CD4-positive, alpha-beta T cell (primary cell): ENCODE data around the gene RIPK3. TPM values are rescaled to one million over a fixed set of nuclear protein-coding genes. Genes with fewer than 3 reads are reported as not detected.
"Not testable (repeated sequence)": the region's sequence is repeated elsewhere in the genome, so short reads cannot be mapped to it uniquely, and the experiment has no call there.

Source experiments
- ATAC-seq: fragments of 200-7000 bp; cut with Tn5 transposase; one replicate; pipeline ENCODE4 v1.10.0; 2022; ENCODE audit warnings: mild to moderate bottlenecking; ENCODE audit not compliant: poor library complexity
- CTCF ChIA-PET: fragments of 350-600 bp; sonication (Branson Sonifier 250); formaldehyde crosslinking; loops from one replicate; lab custom pipeline; 2021; ENCODE audit warnings: antibody characterized with exemption, inconsistent platforms; lab: Charles Lee
- POLR2A ChIA-PET: fragments of 350-600 bp; sonication (Branson Sonifier 250); formaldehyde crosslinking; loops from one replicate; lab custom pipeline; 2021; ENCODE audit warnings: antibody characterized with exemption, inconsistent platforms; lab: Charles Lee
- DNase-seq, 14 experiments: peaks; one replicate each; pipeline ENCODE4 v3.0.0-alpha.2; 2013 to 2020; ENCODE audit warnings: mixed read lengths in 2 of 14
- H3K27ac ChIP-seq, 2 donors: one replicate each; pipeline versions ENCODE4 v1.5.1 to v1.7.0; 2013; ENCODE audit warnings: low read length in 2 of 2, low read depth in 1 of 2, mild to moderate bottlenecking in 1 of 2
- H3K27me3 ChIP-seq, 2 experiments: 1 replicate in 1 of 2; 2 replicates in 1 of 2; pipeline versions ENCODE4 v1.6.1 to v1.7.0; 2013; ENCODE audit warnings: low read length in 2 of 2, control low read depth in 1 of 2, mild to moderate bottlenecking in 1 of 2, moderate library complexity in 1 of 2; ENCODE audit not compliant: insufficient read depth in 2 of 2, control insufficient read depth in 1 of 2
- H3K36me3 ChIP-seq: one replicate; pipeline ENCODE4 v1.6.1; 2013; ENCODE audit warnings: low read length, control low read depth; ENCODE audit not compliant: insufficient read depth
- H3K4me1 ChIP-seq: one replicate; pipeline ENCODE4 v1.6.1; 2013; ENCODE audit warnings: low read length, control low read depth; ENCODE audit not compliant: insufficient read depth
- H3K4me3 ChIP-seq: one replicate; pipeline ENCODE4 v1.5.1; 2013; ENCODE audit warnings: mild to moderate bottlenecking, low read length, moderate library complexity
- H3K9me3 ChIP-seq, 2 experiments: 1 replicate in 1 of 2; 2 replicates in 1 of 2; pipeline versions ENCODE4 v1.6.1 to v1.7.0; 2013; ENCODE audit warnings: low read length in 2 of 2, mild to moderate bottlenecking in 2 of 2, control low read depth in 1 of 2, moderate library complexity in 1 of 2; ENCODE audit not compliant: control insufficient read depth in 1 of 2, insufficient read depth in 1 of 2
- H3K27ac Mint-ChIP-seq: one replicate; pipeline ENCODE4 v1.8.0; 2020; ENCODE audit warnings: mixed read lengths
- H3K27me3 Mint-ChIP-seq: one replicate; pipeline ENCODE4 v1.8.0; 2021; ENCODE audit warnings: mixed read lengths
- H3K36me3 Mint-ChIP-seq: one replicate; pipeline ENCODE4 v1.8.0; 2021; ENCODE audit warnings: low read depth, mixed read lengths
- H3K4me1 Mint-ChIP-seq: one replicate; pipeline ENCODE4 v1.8.0; 2021; ENCODE audit warnings: low read depth, mixed read lengths
- H3K4me3 Mint-ChIP-seq: one replicate; pipeline ENCODE4 v1.8.0; 2020; ENCODE audit warnings: mild to moderate bottlenecking, mixed read lengths
- H3K9me3 Mint-ChIP-seq: one replicate; pipeline ENCODE4 v1.8.0; 2020; ENCODE audit warnings: mixed read lengths
- CTCF ChIP-seq: fragments of 200-600 bp; IDR thresholded peaks from one replicate; pipeline ENCODE4 v1.8.0; 2022; ENCODE audit warnings: antibody characterized with exemption, mild to moderate bottlenecking
- intact Hi-C, 2 experiments: fragments of 100-400 bp; cut with DNase I in 1 of 2; cut with micrococcal nuclease in 1 of 2; formaldehyde crosslinking; loops; one replicate each; pipeline versions ENCODE4 v1.15.1 to v1.9.0; 2023 to 2025; cut with DNase I, micrococcal nuclease
- polyA plus RNA-seq, 2 donors: library from polyadenylated mRNA; unstranded; fragments of 120-200 nt; gene quantifications; one replicate each; pipeline ENCODE4 v1.2.1, GENCODE V29; 2013
- total RNA-seq, 174 experiments: library from RNA in 2 of 174; stranded (reverse) in 2 of 174; gene quantifications; one replicate each; pipeline ENCODE4 v1.2.3 and lab custom pipeline; 2021 to 2026

The RIPK3 gene
- total RNA-seq (10 to 100 TPM; 18.1 to 18.9 TPM), total RNA-seq (lab: John Stamatoyannopoulos, UW) (4.0 to 40.7 (median 19.2) reads per million in 172 experiments)
- 22.0 TPM for polyA plus RNA-seq (2013, experiment 1 of 2)
- polyA plus RNA-seq (2013, experiment 2 of 2), result 29.6 TPM

DNA sequence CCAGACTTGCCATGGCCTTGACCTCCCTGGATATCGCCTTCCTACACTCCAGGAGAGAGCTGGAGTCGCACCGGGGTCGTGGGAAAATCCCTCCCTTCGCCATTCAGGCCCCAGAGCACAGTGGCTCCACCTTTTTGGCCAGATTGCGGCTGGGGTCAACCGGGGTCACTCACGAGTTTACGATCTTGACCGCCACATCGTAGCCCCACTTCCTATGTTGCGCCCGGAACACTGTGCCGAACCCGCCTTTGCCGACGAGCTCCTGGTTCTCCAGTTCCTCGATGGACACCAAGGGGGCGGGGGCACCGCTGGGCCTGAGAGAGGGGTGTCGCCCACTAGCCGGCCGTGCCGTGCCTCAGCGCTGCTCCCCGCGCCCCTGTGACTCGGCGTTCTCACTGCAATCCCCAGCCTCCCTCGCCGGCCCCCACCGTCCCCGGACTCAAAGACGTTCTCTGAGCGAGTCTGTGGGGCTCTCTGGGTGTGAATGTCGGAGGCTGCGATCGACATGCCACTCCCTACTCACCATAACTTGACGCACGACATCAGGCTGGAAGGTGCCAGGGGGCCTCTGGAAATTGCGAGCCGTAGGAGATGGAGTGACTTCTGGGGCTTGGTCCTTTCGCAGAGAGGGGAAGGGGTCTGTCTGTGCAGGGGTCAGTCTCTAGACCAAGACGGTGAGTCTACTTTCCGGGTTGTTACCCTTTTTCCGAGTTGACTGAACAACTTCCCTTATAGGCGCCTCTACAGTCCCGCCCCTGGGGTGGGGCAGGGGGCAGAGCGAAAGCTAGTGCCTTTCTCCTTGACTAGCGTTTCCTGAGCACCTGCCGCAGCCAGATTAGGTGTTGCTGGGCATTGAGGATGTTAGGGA is at the start of gene RIPK3:
Gene RIPK3, minus strand, starts transcription at position 708 of the 868 bp plus-strand sequence. Its CDS starts 165 bp downstream, at position 543.
- Histone ChIP-seq H3K4me1 (peaks cover 46% of the 10 kb centered on the region), H3K27ac (peak within 1 kb of the TSS in 1 of 2 donors; percentile 64), H3K36me3 (peaks cover 13% of the 10 kb centered on the region), H3K27me3 (peaks cover 11% of the 10 kb centered on the region in 2 experiments), H3K4me3 (peak within 1 kb of the TSS; percentile 94), H3K9me3 (no peaks in the 10 kb centered on the region)
- intact Hi-C loops, result loop anchor here in 1 of 2 experiments (10.0 kb wide), 1 partner anchor 335 kb away; no protein-coding TSS in a partner anchor
- peaks cover 31% of the 10 kb centered on the region for H3K27me3 Mint-ChIP-seq
- DNase-seq (peak; percentile 52 to 83 (median 72)), ATAC-seq (peak; percentile 93)
- CTCF ChIA-PET, result interaction anchor here (0.7 to 2.3 kb wide), 5 partner anchors 7 to 751 kb away, joined by 3 to 7 read pairs (median 5); partner anchors contain the start of gene CIDEB
- TF ChIP-seq CTCF, result no peak
- H3K36me3 Mint-ChIP-seq, result peaks cover 45% of the 10 kb centered on the region
- POLR2A ChIA-PET, result interaction anchor here (0.7 to 11.3 kb wide), 8 partner anchors 13 to 97 kb away, joined by 3 to 270 read pairs (median 4); partner anchors contain the start of genes CBLN3, KHNYN, LTB4R and RABGGTA
- H3K9me3 Mint-ChIP-seq, result no peaks in the 10 kb centered on the region
- peaks cover 31% of the 10 kb centered on the region for H3K4me1 Mint-ChIP-seq
- peak within 1 kb of the TSS; percentile 94 for H3K4me3 Mint-ChIP-seq
- H3K27ac Mint-ChIP-seq, result peak within 1 kb of the TSS; percentile 82

DNA sequence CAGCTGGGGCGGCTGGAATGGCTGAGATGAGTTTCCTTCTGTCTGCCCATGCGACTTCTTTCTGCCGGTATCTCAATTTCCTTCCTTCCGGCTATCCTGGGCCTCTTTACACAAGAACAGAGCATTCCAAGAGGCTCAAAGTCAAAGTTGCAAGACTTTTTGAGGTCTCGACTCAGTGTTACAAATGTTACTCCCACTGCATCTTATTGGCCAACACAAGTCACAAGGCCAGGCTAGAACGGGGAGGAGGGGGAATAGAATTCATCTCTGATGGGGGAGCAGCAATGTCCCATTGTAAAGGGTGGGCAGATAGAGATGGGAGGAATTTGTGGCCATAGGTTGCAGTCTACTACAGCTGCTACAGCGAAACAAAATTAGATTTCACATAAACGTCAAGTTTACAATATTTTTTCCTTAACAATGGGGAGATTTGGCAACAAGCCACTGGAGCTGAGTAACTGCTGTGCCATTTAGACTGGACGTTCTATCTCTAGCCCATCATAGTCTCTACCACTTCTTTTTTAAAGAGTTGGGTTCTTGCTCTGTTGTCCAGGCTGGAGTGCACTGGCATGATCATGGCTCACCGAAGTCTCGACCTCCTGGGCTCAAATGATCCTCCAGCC is 49.5 kb upstream of the RIPK3 start:
- Mint-ChIP-seq H3K4me3 (no peak overlapping the region), H3K27me3 (peaks cover 33% of the 10 kb centered on the region), H3K27ac (no peak overlapping the region), H3K4me1 (no peaks in the 10 kb centered on the region), H3K36me3 (no peaks in the 10 kb centered on the region), H3K9me3 (no peaks in the 10 kb centered on the region)
- Histone ChIP-seq H3K4me1 (no peaks in the 10 kb centered on the region), H3K36me3 (no peaks in the 10 kb centered on the region), H3K27me3 (peaks cover 0 to 10% of the 10 kb centered on the region in 2 experiments), H3K4me3 (no peak overlapping the region), H3K9me3 (no peaks in the 10 kb centered on the region), H3K27ac (no peak overlapping the region)
- POLR2A ChIA-PET, result no interaction called here
- DNase-seq, result no peak
- CTCF ChIA-PET, result no interaction called here
- no peak for ATAC-seq
- TF ChIP-seq CTCF, result no peak
- intact Hi-C loops, result no loop called here

DNA sequence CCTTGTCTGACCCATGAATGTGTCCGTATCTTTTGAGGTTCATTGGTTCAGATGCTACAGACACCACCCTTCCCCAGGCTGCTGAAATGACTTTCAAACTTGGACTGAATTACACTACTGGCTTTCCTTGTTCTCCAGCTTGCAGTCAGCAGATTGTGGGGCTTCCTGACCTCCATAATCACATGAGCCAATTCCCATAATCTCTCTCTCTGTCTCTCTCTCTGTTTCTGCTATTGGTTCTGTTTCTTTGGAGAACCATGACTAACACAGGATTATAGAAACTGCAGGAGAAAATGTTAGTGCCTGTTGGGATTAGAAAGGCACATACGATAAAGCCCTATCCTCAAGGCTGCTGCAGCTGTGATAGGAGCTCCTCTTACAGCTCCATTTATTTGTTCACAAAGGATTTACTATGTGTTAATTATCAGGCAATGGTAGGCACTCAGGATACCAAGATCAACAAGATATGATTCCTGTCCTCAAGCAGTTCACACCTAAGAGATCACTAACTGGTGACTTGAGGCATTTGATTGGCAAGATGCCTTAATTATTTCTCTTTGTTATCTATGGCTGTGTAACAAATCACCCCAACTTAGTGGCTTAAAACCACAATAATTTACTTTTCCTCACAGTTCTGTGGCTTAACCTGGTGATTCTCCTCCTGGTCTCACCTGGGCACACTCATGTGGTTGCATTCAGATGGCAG is 48.8 kb upstream of the RIPK3 start:
- no peaks in the 10 kb centered on the region for H3K9me3 ChIP-seq
- POLR2A ChIA-PET, result no interaction called here
- Mint-ChIP-seq H3K4me3 (no peak overlapping the region), H3K27ac (no peak overlapping the region), H3K9me3 (no peaks in the 10 kb centered on the region), H3K36me3 (no peaks in the 10 kb centered on the region), H3K27me3 (peaks cover 33% of the 10 kb centered on the region), H3K4me1 (no peaks in the 10 kb centered on the region)
- no peaks in the 10 kb centered on the region for H3K36me3 ChIP-seq
- no peak for TF ChIP-seq CTCF
- CTCF ChIA-PET, result no interaction called here
- no peaks in the 10 kb centered on the region for H3K4me1 ChIP-seq
- H3K27me3 ChIP-seq, result peaks cover 0 to 10% of the 10 kb centered on the region in 2 experiments
- intact Hi-C loops, result no loop called here
- no peak overlapping the region for H3K27ac ChIP-seq
- no peak overlapping the region for H3K4me3 ChIP-seq
- ATAC-seq (no peak), DNase-seq (no peak)

DNA sequence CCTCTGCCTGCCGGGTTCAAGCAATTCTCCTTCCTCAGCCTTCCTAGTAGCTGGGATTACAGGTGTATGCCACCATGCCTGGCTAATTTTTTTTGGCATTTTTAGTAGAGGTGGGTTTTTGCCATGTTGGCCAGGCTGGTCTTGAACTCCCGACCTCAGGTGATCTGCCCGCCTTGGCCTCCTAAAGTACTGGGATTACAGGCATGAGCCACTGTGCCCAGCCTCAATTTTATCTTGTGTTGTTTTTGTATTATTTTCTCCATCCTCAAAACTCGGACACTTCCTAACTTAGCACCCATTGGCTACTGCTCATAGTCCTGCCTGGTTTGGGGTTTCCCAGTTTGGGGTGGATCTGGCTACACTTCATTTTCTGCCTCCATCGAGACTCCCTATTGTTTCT is 47.8 kb upstream of the RIPK3 start:
- H3K9me3 Mint-ChIP-seq, H3K36me3 ChIP-seq, DNase-seq, H3K4me3 ChIP-seq, H3K4me1 Mint-ChIP-seq, CTCF ChIA-PET, H3K36me3 Mint-ChIP-seq, H3K27ac ChIP-seq, POLR2A ChIA-PET, ATAC-seq, H3K9me3 ChIP-seq, intact Hi-C loops, H3K27me3 ChIP-seq, H3K4me1 ChIP-seq, H3K27ac Mint-ChIP-seq, H3K4me3 Mint-ChIP-seq: not testable (repeated sequence)
- H3K27me3 Mint-ChIP-seq, result peaks cover 32% of the 10 kb centered on the region
